G401 (cell line): Measurements from ENCODE around the gene CYP4B1. TPM values are rescaled to one million over a fixed set of nuclear protein-coding genes. Genes with fewer than 3 reads are reported as not detected.
"Not testable (repeated sequence)": the region's sequence is repeated elsewhere in the genome, so short reads cannot be mapped to it uniquely, and the experiment has no call there.

ENCODE experiments used
- DNase-seq: peaks from one replicate; pipeline ENCODE4 v3.0.0-alpha.2; 2015; ENCODE audit warnings: low spot score
- in situ Hi-C: cut with HindIII; loops from 2 replicates; pipeline ENCODE4 v1.10.0; 2016; ENCODE audit warnings: low sequenced_read_pairs, mixed read lengths
- total RNA-seq: library from RNA; depleted of rRNA; stranded (reverse); fragments of >200 nt; shearing (Covaris generic); gene quantifications from 2 replicates; pipeline ENCODE4 v1.2.3, GENCODE V29; 2014; rRNA removed

The CYP4B1 gene
- not detected in 2 replicates for total RNA-seq

- DNase-seq, result no peak
- in situ Hi-C loops, result no loop called here
Observed at GRCh38 chr1:46798810-46799209, at the start of gene CYP4B1. CYP4B1 (plus strand) TSS chr1:46799046; CDS start chr1:46799082, 36 bp downstream.

- in situ Hi-C loops, result no loop called here
- no peak for DNase-seq
Observed at GRCh38 chr1:46749404-46749803, 49.4 kb upstream of the CYP4B1 start.

DNA sequence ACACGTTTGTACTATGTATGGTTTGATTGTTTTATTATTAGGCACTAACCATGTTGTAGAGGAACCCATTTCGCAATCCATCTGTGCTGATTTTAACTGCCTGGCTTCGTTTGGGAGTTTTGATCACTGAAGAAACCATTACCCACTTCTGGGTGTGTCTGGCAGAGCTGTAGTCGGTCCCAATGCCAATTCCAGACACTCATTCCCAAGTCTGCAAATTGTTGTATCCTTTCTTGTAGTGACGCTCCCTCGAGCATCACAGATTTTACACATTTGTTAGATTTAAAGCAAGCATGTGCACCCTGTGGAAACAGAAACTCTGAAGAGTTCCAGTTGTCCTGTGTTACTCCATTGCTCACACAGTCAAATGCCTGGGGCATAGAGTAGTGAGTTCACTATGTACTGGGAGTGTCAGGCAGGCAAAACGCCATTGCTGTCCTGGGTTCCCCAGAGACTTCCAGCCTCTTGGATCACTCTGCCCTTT, 48.9 kb upstream of the CYP4B1 start:
- no peak for DNase-seq
- in situ Hi-C loops, result no loop called here

- in situ Hi-C loops, result no loop called here
- no peak for DNase-seq
Observed at GRCh38 chr1:46753985-46754384, 44.9 kb upstream of the CYP4B1 start.

DNA sequence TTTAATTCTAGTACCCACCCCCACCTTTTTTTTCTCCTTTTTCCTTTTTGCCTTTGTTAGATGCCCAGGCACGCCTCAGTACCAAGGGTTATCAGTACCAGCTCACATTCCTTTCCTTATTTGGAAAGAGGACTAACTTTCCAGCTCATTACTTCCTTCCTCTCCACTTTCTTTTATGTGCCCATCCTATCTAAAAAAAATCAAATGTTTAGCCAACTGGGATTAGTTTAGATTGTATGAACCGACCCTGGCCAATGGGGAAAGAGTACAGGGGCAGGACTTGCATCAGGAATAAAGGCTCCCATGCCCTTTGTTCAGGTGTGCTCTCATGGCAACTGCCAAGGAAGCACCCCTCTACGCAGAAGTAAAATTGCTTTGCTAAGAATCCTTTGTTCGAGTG, 44.1 kb upstream of the CYP4B1 start:
- DNase-seq, in situ Hi-C loops: not testable (repeated sequence)

DNA sequence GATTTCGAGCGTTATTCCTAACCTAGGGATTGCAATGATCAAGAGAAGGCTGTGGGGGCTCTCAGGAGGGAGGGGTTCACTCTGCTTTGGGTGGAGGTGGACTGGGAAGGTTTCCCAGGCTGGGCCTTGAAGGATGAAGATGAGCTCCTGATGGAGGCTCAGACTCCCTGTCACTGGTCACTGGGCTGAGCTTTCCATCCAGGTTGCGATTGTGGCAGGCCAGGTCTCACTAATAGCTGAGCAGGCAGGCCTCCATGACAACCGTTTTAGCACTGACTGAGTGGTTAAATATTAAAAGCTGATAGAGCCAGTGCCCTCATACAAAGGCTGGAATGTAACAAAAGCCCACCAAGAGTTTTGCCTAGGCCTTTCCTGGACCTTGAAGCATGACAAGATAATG, 43.7 kb upstream of the CYP4B1 start:
- in situ Hi-C loops, result no loop called here
- no peak for DNase-seq

DNA sequence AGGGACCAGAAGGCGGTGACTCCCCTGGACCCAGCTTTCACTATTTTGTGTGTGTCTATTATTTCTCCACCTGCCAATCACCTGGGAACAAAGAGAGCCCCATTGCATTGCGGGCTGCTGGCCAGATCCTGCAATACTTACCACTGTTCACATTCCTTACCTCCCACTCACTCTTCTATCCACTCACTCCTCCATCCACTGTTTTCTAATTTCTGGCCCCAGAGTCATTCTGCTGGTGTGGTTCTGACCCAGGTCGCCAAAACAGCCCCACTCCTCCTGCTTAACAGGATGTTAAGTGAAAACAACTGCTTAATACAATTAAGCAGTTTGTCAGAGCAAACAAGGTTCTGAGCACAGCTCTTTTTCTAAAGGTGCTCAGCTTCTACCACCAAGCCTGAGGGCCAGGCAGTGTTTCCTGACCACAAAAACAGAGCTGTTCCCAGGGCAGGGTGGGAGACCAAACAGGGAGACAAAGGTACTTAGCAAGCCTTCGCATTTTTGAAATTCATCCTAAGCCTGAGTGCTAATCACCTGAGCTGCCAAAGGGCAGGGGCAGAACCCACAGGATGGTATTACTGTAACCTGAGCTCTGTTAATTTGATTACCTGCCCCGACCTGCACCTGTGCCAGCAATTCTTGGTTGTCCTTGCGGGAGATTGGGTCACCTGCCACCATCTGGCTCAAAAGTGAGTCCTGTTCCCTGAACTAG, 41.4 kb upstream of the CYP4B1 start:
- in situ Hi-C loops, result no loop called here
- no peak for DNase-seq

- in situ Hi-C loops, result no loop called here
- DNase-seq, result no peak
Observed at GRCh38 chr1:46757956-46758528, 40.8 kb upstream of the CYP4B1 start.

- DNase-seq, result no peak
- in situ Hi-C loops, result no loop called here
Observed at GRCh38 chr1:46760558-46761166, 38.2 kb upstream of the CYP4B1 start.

- in situ Hi-C loops, result no loop called here
- no peak for DNase-seq
Observed at GRCh38 chr1:46761740-46762139, 37.1 kb upstream of the CYP4B1 start.

- DNase-seq, result no peak
- in situ Hi-C loops, result no loop called here
Observed at GRCh38 chr1:46764402-46764801, 34.4 kb upstream of the CYP4B1 start.

GRCh38 chr1:46767649-46768282, 31.1 kb upstream of the CYP4B1 start:
- no peak for DNase-seq
- in situ Hi-C loops, result no loop called here

GRCh38 chr1:46768445-46768844, 30.4 kb upstream of the CYP4B1 start:
- in situ Hi-C loops, result no loop called here
- no peak for DNase-seq

- DNase-seq, result no peak
- in situ Hi-C loops, result no loop called here
Observed at GRCh38 chr1:46769028-46769740, 29.7 kb upstream of the CYP4B1 start.

- DNase-seq, result no peak
- in situ Hi-C loops, result no loop called here
Observed at GRCh38 chr1:46770541-46770940, 28.3 kb upstream of the CYP4B1 start.

DNA sequence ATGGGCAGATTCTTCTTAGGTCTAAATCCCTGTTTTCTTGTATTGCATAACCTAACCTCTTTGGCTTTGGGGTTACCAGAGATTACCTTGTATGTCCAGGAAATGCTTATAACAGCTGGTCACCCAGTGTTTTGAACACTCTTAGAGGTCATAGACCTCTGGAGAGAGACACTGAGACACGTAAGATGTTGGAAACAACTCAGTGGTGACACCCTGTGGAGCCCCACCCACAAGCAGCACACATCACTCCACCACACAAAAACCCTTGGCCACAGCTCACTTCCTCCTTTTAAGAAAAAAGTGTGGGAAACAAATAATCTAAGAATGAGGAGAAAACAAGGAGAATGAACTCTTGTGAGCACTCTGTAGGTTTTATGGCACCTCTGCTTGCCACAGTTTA, 26.3 kb upstream of the CYP4B1 start:
- in situ Hi-C loops, result no loop called here
- no peak for DNase-seq

- no peak for DNase-seq
- in situ Hi-C loops, result no loop called here
Observed at GRCh38 chr1:46774297-46774696, 24.5 kb upstream of the CYP4B1 start.

GRCh38 chr1:46778456-46778855, 20.4 kb upstream of the CYP4B1 start:
- DNase-seq, in situ Hi-C loops: not testable (repeated sequence)

DNA sequence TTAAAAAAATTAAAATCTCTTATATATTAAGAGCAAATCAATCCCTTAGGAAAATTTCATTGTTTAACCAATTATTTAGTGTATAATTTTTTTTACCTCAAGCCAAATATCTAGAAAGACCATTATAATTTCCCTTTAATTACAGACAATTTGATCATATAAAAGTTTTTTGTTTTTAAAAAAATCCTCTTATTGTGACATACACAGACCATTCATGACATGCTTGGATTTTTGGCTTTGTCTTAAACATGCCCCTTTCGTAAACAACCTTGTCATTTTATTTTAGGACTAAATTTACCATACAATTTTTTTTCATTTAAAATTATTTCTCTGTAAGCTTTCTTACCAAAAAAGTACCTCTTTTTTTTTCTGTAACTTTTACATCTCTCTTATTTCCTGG, 14.2 kb upstream of the CYP4B1 start:
- no peak for DNase-seq
- in situ Hi-C loops, result no loop called here
